PC-9 (cell line): ENCODE results near the gene ZNF652.

ENCODE experiments used
- EZH2 ChIP-seq: fragments of 200-600 bp; sonication (generic); IDR thresholded peaks from 2 replicates; pipeline ENCODE4 v1.8.0; 2017; ENCODE audit warnings: antibody characterized with exemption, low read depth
- TF ChIP-seq, protein P1 (sequence below): fragments of 200-600 bp; sonication (generic); conservative IDR thresholded peaks from 2 replicates; pipeline ENCODE4 v1.6.1; 2017; ENCODE audit warnings: mixed run types, antibody characterized with exemption, mild to moderate bottlenecking, moderate library complexity

DNA sequence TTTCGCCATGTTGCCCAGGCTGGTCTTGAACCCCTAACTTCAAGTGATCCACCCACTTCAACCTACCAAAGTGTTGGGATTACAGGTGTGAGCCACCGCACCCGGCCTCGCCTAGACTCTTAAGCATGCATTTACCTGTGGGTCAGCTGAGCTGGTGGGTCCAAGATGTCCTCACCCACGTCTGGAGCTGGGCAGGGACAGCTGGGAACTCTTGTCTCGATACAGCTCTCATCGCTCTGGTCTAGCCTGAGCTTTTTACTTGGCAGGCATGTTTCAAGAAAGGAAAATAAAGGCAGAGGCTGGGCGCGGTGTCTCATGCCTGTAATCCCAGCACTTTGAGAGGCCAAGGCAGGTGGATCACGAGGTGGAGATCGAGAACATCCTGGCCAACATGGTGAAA, 74.6 kb downstream of the ZNF652 start:
- TF ChIP-seq, protein P1, sequence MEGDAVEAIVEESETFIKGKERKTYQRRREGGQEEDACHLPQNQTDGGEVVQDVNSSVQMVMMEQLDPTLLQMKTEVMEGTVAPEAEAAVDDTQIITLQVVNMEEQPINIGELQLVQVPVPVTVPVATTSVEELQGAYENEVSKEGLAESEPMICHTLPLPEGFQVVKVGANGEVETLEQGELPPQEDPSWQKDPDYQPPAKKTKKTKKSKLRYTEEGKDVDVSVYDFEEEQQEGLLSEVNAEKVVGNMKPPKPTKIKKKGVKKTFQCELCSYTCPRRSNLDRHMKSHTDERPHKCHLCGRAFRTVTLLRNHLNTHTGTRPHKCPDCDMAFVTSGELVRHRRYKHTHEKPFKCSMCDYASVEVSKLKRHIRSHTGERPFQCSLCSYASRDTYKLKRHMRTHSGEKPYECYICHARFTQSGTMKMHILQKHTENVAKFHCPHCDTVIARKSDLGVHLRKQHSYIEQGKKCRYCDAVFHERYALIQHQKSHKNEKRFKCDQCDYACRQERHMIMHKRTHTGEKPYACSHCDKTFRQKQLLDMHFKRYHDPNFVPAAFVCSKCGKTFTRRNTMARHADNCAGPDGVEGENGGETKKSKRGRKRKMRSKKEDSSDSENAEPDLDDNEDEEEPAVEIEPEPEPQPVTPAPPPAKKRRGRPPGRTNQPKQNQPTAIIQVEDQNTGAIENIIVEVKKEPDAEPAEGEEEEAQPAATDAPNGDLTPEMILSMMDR = no peak
- TF ChIP-seq EZH2 = no peak
